ENCODE data around the gene ERN1. TPM values are rescaled to one million over a fixed set of nuclear protein-coding genes. Genes with fewer than 3 reads are reported as not detected.

The ERN1 gene
- polyA plus RNA-seq, 1 donor: 5.9 TPM

DNA sequence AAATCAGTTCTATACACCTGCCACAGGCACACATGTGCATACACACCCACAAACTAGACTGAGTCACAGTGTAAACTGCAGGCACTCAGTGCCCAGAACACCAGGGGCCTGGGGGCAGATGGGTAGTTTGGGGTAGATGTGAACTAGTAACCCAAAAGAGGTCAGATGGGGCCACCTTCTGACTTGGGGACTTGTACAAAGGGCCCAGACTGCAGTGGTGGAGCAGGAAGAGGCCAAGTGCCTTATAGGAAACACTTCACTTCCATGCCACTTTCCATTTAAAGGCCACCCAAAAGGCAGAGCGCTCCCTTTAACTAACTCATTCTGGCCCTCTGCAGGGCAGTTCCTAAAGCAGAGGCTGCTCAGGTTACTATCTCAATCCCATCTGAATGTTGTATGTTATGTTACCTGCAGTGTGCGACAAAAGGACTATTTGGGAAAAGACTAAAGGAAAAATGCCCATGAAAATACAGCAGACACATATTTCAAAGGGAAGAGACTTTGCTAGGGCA is 27.8 kb upstream of the ERN1 start:
- DNase-seq: no peak

DNA sequence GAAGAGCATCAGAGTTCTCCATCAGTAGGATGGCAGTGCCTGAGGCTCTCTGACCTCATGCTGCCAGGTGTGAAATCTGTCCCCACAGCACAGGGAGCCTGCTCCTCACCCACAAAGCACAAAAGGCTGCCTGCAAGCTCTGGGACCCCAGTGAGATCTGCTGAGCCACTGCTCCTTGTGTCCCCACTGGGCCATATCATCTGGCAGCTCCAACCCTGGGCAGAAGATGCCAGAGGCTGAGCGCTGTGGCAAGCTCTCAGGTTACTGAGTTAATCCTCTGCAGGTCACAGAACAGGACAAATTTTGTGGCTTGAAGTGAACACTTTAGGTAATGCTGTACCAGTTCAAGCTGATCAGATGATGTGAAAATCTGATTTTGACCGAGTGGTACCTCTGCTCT is 26.7 kb upstream of the ERN1 start:
- DNase-seq: no peak

DNA sequence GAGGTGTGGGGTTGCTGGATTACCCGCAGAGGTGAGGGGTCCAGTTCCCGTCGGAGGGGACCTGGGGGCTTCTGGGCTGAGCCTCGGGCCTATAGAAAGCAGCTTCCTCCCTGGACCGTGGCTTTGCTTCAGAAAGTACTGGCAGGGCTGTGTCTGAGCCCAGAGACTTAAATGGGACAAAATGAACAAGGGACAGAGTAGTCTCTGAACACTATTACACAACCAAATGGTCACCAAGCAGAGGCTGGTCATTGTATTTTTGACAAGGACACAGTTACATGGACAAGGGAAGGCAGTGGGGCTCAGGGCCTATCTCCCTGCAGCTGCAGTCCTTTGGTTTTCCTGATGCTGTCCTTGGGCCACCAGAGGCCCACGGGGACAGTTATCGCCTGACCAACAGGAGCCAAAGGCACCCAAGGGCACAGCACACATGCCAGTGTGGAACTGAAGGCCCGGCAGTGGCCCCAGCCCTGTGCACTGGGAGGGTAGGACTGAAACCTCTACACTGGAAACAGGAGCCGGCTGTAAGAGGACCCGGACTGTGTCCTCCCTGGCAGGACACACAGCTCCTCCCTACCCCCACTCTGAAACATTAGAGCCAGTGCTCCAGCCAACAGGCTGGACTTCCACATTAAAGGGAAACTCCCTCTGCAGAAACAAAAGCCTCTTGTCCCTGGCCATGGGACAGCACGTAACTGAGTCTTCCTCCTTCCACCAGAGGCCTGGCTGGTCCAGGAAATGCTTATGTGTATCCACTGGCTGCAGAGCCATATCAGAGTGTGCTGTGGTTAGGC is 26.0 kb upstream of the ERN1 start:
- peak; percentile 81 for DNase-seq

DNA sequence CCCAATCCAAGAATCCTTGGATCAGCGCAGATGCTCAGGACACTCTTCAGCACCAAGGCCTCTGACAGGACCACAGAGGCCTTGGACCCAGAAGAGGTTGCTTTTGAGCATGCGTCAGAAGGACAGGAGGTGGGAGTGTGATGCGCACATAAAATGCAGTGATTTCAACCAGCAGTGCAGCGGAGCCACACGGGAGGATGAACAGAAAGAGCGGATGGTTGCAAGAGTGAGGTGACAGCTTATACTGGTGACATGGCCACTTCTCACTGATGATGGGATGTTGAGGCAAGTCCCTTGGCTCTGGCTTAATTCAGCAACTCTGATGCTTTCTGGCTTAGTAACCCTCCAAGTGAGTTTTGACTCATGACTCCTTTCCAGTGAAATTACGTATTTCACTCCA is 25.2 kb upstream of the ERN1 start:
- no peak for DNase-seq

DNA sequence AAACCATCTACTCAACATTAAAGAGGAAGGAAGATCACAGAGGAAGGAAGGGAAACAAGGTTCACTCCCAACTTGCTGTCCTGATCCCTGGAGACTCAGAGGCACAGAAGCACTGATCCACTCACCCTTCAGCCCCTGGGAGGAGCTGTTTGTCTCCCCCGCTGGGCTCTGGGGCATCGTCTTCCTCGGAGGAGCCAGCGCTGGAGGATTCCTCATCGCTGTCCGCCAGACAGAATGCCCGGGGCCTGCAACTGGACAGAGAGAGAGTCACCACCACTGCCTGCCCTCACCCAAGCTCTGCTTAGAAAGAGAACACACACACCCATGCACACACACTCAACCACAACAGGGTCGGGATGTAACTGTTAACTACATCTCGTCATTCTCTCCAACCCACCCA is 24.8 kb upstream of the ERN1 start:
- no peak for DNase-seq

DNA sequence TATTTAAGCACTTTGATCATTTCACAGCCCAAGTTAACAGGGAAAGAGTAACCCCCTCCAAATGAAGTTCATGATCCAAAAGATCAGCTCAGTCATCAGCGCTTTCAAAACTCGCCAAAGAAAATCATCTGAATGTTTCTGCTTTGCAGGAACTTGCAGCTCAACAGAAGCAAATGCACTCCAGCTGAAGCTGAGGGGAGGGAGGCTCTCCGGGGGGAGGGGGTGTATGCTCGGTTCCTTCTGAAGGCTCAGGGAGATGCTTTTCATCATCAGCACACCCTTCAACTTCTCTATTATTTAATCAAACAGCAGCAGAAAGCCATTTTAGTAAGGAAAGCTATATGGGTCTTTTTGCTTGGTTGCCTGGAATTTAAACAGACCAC is 24.4 kb upstream of the ERN1 start:
- DNase-seq: no peak

DNA sequence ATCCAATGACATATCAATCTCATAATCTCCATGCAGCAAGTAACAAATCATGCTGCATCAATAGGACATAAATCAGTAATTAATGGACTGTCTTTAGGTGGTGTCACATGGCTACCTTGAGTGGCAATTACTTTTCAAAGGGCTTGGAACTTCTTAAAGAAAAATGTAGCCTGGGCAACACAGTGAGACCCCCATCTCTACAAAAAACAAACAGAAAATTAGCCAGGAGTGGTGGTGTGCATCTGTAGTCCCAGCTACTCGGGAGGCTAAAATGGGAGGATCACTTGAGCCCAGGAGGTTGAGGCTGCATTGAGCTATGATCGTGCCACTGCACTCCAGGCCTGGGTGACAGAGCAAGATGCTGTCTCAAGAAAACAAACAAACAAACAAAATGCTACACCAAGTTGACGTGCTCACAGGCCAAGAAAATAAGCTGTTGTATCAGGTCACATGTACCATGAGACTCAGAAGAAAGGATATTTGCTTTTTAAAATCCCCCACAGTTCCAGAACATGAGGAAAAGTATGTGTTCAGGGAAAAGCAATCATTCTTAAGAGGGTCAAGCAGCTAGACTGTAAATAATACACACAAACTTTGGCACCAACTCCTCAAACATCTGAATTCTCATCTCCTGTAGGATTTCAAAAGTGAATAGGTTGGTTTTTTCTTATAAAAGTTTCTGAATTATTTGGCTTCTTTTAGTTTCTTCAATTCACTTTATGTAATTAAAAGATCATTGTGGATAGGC is 23.8 kb upstream of the ERN1 start:
- DNase-seq: no peak

DNA sequence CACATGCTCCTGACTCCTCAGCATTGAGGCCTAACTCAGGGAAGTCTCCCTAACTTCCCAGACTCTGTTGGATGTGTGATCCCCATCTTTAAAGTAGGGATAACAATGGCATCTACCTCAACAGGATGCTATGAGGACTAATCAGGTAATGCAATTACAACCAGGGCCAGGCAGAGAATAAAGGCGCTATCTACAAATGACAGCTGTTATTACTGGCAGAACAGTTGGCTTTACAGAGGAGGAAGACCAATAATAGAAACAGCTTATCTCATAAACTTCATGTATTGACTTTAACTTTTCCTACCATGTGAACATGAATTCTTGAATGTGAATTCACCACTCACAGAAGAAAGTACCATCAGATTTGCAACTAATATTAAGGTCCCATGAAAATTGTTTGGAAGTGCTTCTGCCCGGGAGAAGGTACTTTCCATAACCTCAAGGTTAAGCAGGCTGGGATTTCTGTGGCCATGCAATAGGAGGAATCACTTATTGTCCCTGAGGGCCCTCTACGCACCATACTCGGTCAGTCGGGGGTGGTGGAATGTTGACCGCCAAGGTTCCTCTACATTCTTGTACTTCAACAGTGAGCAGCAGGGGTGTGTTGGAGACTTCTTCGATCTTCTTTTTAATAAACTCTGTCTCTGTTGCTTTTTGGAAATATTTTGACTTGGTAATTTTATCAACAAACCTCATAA is 22.6 kb upstream of the ERN1 start:
- DNase-seq: no peak

DNA sequence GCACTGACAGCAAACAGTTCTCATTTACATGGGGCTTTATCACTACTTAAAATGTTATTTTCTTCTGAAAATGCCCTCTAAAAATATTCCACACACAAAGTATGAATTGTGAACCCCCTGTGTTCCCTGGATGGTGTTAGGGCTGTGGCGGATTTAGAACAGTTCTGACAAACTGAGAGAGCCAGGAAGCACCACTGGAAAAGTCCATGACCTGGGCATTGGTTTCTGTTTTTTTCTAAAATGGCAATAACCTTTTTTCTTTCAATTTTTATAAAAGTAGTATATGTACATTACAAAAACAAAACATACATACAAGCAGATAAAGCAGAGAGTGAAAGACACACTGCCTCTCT is 21.0 kb upstream of the ERN1 start:
- no peak for DNase-seq

DNA sequence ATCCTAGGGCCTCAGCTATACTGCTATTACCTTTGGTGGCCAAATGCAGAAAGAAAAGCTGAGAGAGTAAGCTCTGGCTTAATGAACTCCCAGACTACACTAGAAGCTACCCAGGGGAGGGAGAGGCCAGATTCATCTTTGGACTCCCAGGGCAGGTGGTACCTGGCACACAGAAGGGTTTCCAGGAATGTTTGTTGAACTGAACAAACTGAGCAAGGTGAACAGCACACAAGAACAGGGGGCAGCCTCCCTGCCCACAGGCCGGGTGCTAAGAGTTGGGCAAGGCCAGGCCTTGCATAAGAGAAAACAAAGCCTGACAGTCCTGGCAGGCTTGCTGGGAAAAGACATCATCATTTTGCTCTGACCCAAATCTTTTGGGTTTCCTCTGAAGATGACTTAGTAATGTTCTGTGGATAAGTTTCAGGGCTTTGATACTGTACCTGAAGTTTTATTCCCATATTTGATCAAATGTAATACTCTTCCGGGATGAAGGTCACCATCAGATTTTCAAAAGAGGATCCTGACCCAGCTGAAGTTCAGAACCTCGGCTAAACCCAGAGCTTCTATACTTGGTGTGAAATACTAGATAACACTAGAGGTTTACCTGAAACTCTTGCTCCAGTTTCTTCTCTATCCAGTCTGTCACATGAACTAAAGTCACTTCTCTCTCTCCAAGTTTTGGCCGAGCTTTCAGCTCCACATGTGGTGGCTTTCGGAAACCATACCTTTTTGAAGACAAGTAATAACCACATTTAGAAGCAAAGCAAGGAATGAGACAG is 20.5 kb upstream of the ERN1 start:
- DNase-seq: no peak

DNA sequence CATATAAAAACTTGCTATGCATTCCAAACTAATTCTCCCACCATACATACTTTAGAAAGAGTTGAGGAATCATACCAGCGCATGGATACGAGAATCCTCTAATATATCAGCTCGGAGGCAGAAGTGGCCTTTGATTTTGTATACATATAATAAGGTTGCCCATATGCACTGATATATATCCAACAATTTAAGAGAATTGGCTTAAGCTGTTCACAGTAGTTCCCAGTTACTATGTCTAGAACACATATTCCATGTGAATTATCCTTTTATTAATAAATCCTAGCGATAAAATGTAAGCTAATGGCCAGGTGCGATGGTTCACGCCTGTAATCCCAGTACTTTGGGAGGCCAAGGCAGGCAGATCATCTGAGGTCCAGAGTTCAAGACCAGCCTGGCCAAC is 19.3 kb upstream of the ERN1 start:
- no peak for DNase-seq

DNA sequence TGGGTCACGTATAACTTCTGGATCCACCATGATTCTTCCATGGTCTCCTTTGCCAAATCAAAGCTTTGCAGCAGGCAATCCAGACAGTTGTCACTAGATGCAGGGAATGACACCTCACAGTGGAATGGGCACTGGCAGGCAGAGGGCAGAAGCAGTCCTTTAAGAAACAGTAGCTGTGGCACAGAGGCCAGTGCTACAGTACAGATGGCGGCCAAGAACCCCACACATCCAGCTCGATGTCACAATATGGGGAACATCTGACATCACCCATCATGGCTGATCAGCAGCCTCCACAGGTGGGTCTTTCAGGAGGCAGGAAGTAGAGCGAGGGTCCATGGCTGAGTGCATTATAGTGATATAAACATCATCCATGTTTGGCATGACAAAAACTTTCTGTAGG is 18.8 kb upstream of the ERN1 start:
- no peak for DNase-seq

DNA sequence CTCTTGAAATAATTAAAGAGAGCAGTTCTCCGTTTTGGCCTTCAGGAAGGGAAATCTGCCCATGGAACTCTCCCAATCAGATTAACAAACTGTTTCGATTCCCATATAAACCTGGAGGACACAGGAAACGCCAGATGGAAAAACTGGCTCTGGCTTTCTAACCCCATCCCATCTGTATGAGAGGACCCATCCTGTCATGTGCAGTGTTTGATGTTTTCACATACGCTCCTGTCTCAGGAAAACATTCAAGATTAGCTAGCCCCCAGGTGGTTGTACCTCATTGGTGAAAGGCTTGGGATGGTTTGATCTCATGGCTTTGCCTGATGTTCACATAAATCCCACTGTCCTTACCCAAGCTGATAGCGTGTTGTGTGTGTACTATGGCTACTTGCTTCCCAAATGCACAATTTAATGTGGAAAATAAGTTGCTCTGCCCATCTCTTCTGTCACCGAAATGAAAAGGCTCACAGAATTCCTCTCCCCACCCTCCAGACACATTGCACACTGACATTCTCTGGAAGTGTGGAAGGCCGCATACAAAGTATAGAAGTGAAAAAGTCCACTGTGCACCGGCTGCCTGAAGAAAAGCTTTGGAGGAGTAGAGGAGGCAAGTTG is 18.2 kb upstream of the ERN1 start:
- no peak for DNase-seq

GRCh38 chr17:64147110-64148016 is 17.4 kb upstream of the ERN1 start:
- DNase-seq: no peak

- DNase-seq: peak; percentile 74
Measured at GRCh38 chr17:64146418-64147109, 16.6 kb upstream of the ERN1 start.

DNA sequence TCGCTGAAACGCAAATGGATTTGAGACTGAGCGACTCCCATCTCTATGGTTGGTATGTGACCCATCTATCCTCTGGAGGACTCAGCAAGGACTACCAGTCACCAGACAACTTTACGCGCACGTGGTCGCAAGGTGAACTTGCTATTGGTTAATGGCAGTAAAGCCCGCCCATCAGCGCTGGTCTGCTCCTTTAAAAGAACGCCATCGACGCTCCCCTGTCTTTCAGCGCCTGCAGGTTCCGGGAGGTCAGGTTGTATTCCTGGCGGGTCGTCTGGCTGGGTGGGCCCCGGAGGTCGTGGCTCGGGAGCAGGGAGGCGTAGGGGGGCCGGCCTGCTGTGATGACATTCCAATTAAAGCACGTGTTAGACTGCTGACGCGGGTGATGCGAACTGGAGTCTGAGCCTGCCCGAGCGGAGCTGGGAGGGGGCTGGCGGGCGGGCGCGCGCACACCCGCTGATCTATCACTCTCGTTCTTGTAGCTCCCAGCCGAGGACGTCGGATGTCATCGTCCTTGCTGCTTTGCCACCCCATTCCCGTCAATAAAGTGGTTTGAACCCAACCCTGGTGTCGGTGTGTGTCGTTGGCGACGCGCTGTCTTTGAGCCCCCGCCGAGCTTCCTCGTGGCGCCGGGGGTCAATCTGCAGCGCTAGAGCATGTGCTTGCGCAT is 15.9 kb upstream of the ERN1 start:
- peak; percentile 96 for DNase-seq

DNA sequence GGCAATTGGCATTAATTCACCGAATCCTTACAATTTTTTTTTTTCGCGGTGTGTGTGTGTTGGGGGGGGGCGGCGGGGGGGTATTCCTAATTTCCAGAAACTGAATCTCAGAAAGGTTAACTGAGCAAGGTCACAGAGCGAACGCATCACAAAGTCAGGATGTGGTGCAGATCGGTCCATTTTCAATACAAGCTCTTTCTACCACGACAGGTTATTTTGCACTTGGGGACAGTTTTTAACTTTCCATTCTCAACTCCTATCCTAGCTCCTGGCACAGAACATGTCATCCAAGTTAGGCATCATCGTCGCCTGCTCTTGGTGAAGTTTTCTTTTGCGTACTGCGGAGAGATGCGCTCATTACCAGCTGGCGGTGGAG is 15.4 kb upstream of the ERN1 start:
- no peak for DNase-seq

DNA sequence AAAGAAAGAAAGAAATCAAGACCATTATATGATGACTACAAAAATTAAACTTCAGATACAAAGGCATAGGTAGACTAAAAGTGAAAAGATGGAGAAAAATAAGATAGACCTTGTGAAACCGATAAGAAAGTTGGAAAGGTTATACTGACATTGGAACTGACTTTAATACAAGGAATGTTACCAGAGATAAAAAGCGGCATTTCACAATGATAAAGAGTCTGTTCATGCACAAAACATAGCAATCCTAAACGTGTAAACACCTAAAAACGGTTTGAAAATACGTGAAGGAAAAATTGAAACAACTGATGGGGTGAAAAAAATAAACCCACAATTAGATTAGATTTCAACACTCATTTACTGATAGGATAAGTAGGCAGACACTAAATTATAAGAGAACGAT is 9.6 kb upstream of the ERN1 start:
- DNase-seq: no peak

GRCh38 chr17:64138441-64138840 is 8.5 kb upstream of the ERN1 start:
- DNase-seq: no peak

DNA sequence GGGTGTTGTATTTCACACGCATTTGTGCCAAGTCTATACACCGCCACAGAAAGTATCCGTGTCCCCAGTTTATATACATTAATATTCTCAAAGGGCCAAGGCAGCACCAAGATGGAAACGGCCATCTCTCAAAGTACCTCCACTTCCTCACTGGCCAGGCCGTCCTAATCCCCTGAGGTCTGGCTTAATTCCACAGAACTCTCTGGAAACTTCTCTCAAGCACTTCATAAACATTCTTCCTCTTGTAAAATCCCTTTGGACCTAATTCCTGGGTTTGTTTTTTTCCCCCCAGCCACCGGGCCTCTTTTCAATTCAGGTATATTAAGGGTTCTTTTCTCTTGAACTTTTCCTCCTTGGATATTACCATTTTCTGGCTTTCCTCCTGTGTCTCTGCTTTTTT is 5.1 kb upstream of the ERN1 start:
- no peak for DNase-seq

Data from hindlimb muscle (tissue), 1 donor.